ENCODE data around the gene SLC27A4.

- TF ChIP-seq, protein P1, sequence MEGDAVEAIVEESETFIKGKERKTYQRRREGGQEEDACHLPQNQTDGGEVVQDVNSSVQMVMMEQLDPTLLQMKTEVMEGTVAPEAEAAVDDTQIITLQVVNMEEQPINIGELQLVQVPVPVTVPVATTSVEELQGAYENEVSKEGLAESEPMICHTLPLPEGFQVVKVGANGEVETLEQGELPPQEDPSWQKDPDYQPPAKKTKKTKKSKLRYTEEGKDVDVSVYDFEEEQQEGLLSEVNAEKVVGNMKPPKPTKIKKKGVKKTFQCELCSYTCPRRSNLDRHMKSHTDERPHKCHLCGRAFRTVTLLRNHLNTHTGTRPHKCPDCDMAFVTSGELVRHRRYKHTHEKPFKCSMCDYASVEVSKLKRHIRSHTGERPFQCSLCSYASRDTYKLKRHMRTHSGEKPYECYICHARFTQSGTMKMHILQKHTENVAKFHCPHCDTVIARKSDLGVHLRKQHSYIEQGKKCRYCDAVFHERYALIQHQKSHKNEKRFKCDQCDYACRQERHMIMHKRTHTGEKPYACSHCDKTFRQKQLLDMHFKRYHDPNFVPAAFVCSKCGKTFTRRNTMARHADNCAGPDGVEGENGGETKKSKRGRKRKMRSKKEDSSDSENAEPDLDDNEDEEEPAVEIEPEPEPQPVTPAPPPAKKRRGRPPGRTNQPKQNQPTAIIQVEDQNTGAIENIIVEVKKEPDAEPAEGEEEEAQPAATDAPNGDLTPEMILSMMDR (IDR thresholded peaks at IDR 0.05 in 4 of 5, conservative IDR thresholded peaks at IDR 0.05 in 1 of 5) = no peak
- no peak for TF ChIP-seq POLR2A (IDR thresholded peaks at IDR 0.05)
Observed at GRCh38 chr9:128393145-128393775, 52.9 kb downstream of the SLC27A4 start.

All from gastrocnemius medialis (tissue), 4 donors.